Activated CD8-positive, alpha-beta memory T cell treated with anti-CD3 and anti-CD28 coated beads, Interleukin-2, amount 50 U/mL, for 4 hours (primary cell): ENCODE results near the gene ZNHIT3.

ENCODE experiments used
- DNase-seq: peaks from one replicate; pipeline ENCODE4 v3.0.0-alpha.2; 2020

Gene ZNHIT3

DNA sequence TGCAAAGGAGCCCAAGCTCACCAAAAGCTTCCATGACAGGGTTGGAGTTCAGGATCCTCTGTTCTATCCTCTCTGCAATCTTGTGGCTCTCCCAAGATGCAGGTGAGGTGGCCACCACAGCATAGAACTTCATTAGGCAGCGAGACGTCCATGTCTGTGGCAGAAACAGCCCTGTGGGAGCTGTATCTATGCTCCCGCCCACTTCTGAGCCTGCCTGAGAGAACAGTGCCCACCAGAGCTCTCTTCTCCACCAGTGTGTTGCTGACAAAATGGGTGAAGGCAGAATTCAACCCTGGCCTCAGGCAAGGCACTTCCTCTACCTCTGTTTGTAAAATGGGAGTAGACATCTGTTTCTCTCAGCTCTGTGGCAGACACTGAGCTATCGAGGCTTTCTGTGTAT, 29.4 kb downstream of the ZNHIT3 start:
- DNase-seq = no peak

DNA sequence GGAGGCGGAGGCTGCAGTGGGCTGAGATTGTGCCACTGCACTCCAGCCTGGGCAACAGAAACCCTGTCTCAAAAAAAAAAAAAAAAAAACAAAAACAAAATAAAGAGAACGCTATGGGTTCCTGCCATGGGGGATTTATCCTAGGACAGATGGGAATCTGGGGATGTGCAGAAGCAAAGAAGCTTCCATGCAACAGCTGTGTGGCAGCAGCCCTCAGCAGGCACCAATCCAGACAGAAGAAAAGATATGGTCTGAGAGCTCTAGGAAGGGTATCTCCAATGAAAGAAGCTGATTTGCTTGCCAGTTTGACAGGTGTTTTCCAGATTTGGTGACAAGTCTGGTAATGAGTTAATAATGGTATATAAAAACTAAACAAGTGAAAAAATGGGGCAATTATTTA, 36.6 kb downstream of the ZNHIT3 start:
- no peak for DNase-seq

DNA sequence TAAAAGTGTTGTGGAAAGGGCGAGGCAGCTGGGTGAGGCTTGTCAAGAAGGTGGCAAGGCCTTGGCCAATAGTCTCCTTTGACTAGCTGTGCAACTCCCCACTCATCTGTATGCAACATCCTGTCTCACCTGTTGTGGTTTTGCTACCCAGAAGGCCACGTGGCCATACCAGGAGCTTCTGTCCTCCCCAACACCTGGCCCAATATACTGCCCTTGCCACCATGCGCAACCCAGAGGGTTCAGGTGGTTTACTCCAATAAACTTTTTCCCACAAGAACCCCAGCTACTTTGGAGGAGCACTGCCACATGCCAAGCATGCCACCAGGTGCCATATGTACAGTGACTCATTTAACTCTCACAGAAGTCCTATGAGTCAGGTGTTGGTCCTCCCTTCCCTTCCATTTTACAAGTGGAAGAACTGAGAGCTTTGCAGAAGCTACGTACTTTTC, 38.0 kb downstream of the ZNHIT3 start:
- no peak for DNase-seq

DNA sequence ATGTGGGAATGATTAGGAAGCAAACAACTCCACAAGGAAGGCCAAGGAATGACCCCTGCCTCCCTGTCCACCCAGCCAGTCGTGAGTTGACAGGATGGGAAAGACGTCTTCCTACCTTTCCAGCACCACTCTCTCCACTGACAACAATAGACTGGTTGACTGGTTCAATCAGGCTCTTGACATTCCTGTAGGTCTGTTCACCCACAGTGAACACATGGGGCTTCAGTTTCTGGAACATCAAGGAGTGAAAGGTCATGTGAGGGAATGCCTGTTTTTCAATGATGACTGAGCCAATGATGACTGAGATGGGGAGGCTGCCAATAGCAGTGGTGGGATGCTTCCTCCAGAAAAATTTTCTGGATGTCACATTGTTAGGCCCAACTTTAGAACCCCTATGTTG, 38.6 kb downstream of the ZNHIT3 start:
- no peak for DNase-seq

DNA sequence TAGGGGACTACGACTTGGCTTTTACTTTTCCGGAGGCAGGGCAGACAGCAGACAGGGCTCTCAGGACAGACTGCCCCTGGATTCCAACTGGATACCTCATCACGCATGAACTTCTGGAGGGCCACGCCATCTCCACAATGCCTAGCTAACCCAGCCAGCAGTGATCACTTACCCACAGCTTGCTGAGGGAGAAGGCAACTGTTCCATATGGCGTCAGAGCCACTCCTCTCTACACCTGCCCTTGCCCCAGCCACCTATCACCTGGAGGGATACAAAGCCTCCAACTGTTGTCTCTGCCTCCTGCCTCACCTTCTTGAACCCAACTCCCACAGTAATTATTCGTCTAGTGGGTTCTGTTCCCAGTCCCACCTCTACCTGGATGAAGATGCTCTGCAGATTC, 39.4 kb downstream of the ZNHIT3 start:
- no peak for DNase-seq

DNA sequence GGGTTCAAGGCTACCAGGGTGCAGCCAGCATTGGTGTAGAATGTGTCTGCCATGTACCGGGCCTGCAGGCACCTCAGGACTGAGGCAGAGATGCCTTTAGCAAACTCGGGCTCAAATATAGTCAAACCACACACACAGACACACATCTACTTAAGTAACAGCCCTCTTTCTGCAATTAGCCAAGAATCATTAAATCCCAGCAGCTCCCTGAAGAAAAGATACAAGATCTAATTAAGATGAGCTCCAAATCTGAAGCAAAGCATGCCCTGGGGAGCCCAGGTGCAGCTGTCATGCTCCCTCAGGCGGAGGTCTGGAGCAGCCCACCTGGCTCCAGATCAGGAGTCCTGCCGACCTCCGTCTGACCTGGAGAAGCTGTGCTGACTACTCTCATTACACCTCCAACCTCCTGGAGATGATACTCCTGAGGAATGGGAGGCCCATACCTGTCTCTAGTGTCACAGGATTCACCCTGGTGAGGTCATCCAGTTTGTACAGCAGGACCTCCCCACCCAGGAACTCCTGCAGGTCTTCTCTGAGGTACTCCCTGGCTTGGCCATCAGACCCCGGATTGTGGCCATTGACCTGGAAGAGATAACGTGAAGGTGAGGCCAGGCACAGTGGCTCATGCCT, 41.3 kb downstream of the ZNHIT3 start:
- DNase-seq = no peak

DNA sequence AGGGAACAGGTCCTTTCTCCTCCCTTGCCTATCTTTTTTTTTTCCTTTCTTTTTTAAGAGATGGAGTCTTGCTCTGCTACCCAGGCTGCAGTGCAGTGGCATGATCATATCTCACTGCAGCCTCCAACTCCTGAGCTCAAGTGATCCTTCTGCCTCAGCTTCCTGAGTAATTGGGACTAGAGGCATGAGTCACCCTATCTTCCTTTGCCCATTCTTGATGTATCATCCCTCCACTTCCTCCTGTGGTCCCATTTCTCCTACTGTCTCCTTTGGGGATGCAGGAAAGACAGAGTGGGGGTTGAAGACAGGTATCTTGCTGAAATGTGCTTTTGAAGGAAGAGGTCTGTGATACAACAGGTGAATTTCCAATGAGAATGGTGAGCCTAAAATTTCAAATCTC, 42.6 kb downstream of the ZNHIT3 start:
- DNase-seq = no peak

DNA sequence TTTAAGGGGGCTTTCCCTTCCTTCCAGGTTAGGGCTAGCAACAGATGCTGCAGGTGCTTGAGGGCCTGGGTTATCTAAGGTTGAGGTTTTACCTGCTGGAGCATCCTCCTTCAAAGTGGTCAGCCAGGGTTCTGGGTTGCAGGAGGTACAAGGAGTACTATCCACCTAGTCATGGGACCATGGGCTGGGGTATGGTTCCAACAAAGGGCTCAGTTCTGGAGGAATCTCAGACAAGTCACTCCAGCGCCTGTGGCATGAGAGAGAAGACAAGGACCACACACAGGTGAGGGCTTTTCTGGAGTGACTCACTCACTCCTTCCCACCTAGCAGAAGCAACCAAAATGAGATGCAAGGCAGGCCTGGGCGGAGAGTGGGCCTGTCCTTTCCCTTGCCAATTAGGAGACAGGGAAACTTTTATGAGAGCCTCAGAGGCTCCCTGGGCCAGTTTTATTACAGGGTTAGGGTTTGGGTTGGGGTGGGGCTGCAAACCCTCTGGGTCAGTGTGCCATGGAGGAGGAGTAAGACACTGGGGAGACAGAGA, 46.0 kb downstream of the ZNHIT3 start:
- DNase-seq = no peak

DNA sequence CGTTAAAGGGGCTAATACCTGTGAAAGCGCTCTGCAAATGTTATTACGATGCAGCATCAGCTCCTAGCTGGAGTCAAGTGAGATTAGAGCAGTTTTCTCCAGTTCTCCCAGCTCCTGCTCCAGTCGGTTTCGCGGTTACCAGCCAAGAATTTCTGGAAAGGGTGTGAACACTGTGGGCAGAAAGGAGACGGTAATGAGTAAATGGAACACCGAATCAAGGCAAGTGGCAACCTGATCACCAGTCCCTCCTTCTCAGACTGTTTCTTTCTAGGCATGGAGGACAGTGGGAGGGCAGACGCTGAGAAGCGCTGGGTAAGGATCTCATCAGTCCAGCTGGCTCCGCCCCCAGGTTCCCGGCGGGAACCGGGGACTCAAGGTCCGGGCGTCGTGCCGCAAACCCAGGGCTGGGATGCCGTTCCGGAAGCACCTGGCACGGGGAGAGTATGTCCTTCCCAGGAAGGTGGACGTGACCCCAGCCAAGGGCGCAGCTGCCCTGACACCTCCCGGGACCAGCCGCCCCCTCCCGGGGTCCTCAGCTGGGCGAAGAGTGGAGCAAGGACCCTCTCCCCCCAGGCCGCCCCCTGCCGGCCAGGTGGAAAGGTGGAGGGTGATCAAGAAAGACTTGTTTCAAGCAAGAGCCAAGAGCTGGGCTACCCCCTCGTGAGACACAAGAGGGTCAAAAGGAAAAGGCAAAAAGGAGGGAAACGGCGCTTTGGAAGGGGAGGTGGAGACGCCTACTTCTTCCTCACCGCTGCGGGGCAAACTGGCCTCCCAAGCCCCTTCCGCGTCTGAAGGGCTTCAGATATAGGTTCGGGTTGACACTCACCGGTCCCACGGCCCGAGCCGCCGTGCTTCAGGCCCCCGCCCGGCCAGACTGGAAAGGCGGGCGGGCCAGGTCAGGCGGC, 47.7 kb downstream of the ZNHIT3 start:
- DNase-seq = peak; percentile 56

DNA sequence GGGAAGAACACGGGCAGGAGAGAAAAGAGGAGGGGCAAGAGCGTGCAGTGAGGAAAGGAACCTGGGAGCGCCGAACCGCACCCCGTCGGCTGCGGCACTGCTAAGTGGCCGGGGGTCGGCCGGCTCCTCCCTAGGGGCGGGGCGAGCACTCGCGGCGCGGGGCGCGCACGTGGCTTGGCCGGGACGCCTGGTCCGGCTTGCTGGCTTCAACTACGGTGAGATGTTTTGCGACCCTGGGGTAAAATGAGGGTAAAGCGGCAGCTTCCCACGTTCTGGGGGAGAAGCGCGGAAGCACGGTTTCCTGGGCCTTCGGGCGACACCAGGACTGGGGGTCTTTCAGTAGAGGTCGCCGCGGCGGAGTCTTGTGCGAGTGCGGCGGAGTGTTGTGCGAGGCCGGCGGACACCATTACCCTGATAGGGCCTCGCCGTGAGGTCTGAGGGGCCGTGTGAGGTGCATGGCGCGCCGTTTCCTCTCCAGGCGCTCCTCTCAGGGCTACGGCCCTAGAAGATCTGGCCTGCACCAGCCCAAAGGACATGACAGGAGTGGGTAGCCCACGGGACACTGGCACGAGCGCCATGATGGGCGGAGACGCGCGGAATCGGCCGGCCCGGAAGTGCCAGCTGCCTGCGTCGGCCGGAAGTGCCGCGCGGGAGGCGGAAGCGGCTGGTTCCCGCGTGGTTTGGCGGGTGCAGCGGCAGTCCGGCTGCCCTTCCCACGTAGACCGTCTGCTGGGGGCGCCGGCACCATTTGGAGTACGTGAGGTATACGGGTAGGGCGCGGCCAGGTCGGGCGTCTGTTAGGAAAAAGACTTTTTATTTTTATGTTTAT, 48.6 kb downstream of the ZNHIT3 start, which contains the start of the genes MYO19 and PIGW:
MYO19 (minus strand) TSS at position 29 of the 829 bp plus-strand sequence. CDS start 2,330 bp downstream, outside the sequence.
PIGW (plus strand) TSS at position 148 of the 829 bp plus-strand sequence. CDS start 2,115 bp downstream, outside the sequence.
- peak; percentile 87 for DNase-seq

DNA sequence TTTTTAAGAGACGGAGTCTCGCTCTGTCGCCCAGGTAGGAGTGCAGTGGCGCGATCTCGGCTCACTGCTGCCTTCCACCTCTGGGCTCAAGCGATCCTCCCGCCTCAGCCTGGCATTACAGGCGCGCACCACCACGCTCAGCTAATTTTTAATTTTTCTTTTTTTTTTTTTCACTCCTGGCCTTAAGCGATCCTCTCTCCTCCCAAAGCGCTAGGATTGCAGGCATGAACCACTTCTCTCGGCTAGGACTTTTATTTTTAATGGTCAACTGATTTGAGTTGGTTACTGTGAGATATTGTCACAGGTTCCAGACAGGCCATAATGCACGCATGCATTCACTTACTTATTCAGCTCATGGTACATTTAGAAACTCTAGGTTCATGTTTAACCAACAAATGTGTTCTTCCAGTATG, 49.2 kb downstream of the ZNHIT3 start:
- no peak for DNase-seq

DNA sequence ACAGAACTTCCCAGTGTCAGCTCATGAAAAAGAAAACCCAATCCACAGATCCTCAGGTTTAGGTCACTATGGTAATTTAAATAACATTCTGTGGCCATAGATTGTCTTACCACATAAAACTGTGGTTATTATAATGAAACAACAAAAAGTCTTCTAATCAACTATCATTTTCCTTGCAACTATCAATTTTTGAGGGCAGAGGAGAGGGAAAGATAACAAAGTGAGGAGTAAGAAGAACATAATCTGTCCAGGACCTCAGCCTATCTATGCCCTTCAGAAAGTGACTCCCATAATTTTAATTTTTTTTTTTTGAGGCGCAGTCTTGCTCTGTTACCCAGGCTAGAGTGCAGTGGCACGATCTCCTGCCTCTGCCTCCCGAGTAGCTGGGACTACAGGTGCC, 54.2 kb downstream of the ZNHIT3 start:
- DNase-seq = no peak

DNA sequence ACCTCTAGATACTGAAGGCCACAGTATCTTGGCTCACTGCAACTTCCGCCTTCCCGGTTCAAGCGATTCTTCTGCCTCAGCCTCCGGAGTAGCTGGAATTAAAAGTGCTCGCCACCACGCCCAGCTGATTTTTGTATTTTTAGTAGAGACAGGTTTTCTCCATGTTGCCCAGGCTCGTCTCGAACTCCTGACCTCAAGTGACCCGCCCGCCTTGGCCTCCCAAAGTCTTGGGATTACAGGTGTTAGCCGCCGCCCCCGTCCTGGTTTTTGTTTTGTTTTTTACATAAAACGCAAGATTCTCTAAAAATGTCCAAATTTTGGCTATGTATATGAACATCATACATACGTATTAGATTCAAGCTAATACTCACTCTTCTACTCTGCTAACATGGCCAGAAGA, 56.3 kb downstream of the ZNHIT3 start:
- DNase-seq = no peak

DNA sequence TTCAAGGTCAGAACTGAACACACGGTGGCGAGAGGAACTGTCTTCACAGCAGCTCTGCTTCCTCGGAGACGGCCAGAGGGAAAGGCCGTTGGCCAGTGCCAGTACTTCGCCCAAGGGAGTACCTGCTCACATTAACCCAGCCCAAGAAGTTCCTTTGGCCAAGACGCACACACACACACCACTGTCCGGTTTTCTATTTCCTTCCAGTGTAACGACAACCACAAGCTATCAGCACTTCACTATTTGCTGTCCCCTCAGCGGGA, 57.5 kb downstream of the ZNHIT3 start:
- no peak for DNase-seq

DNA sequence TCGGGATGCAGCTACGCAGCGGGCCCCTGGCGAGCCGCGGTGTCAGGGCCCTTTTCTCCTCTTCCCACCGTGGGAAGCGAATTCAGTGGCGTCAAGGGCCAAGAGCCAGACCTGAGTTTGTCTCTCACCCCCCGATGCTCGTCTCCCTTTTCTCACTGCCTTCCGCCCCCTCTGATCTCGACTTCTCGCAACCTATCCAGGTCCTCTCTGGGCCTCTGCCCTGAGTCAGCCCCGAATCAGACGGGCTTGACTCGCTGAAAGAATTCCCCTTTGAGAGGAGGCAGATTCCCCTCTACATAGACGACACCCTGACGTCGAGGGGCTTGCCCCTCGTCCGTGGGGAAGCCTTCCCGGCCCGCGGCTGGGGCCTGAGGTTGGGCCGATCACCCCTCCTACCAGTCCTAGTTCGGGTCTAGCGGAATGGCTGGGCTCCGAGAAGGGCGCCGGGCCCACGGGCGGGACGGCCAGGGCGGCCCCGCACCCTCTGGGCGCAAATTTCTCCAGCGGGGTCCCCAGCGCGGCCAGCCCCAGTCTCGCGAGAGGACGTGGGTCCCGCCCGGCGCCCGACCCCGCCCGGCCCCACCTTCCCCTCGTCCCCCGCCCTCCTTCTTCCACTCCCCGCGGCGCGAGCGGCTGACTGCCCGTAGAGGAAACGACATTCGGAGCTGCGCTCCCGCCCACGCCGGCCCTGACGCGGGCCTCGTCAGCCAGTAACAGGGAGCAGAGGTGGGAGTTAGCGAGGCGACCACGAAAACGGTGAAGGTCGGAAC, 58.0 kb downstream of the ZNHIT3 start, which contains the start of gene GGNBP2:
GGNBP2 (plus strand) TSS at position 613 of the 770 bp plus-strand sequence. CDS start 806 bp downstream, outside the sequence.
- peak; percentile 88 for DNase-seq

DNA sequence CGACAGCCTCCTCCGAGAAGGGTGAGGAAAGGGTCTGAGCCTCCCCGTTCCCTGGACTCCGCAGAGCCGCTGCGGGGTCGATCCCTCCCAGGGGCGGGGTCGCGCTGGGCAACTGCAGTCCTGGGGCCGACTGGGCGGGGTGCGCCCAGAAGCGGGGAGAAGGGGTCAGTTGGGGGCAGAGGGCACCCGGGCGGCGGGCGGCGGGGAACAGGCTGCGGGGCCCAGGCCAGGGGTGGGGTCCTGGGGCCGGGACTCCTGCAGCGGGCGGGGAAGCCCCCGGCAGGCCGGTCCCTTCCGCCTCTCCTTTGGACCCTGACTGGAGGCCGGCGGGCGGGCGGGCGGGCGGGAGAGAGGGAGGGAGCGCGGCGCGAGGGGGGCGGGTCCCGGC, 58.6 kb downstream of the ZNHIT3 start:
- no peak for DNase-seq
